Neural cell (in vitro differentiated cells): Measurements from ENCODE around the gene TMEM212. TPM values are rescaled to one million over a fixed set of nuclear protein-coding genes. Genes with fewer than 3 reads are reported as not detected.
A peak's percentile ranks its signal among the peaks of the same experiment; 100 is the strongest.
"Not testable (repeated sequence)": the region's sequence is repeated elsewhere in the genome, so short reads cannot be mapped to it uniquely, and the experiment has no call there.

ENCODE experiments used
- H2AFZ ChIP-seq: fragments of 200-600, 300-800 bp; sonication (generic), shearing (Covaris generic); 2 replicates; pipeline ENCODE4 v1.6.0; 2014; ENCODE audit warnings: low read depth, mild to moderate bottlenecking, antibody characterized with exemption, low read length, moderate library complexity
- H3F3A ChIP-seq: fragments of 200-600 bp; shearing (Covaris generic); 2 replicates; pipeline ENCODE4 v1.6.1; 2016; ENCODE audit warnings: mild to moderate bottlenecking, moderate library complexity, mixed read lengths, antibody characterized with exemption, low read length; ENCODE audit not compliant: insufficient read depth, poor library complexity, severe bottlenecking
- H3K27ac ChIP-seq: fragments of 200-600, 300-800 bp; sonication (generic), shearing (Covaris generic); 2 replicates; pipeline ENCODE4 v1.5.1; 2014; ENCODE audit warnings: mild to moderate bottlenecking, low read length, moderate library complexity
- H3K27me3 ChIP-seq: fragments of 300-800, 200-600 bp; sonication (generic), shearing (Covaris generic); 2 replicates; pipeline ENCODE4 v1.6.0; 2014; ENCODE audit warnings: mild to moderate bottlenecking, low read depth, low read length, moderate library complexity; ENCODE audit not compliant: insufficient read depth
- H3K36me3 ChIP-seq: fragments of 300-800, 200-600 bp; sonication (generic), shearing (Covaris generic); 2 replicates; pipeline ENCODE4 v1.5.1; 2014; ENCODE audit warnings: mild to moderate bottlenecking, antibody characterized with exemption, low read length, moderate library complexity; ENCODE audit not compliant: insufficient read depth
- H3K4me2 ChIP-seq: fragments of 300-800, 200-600 bp; sonication (generic), shearing (Covaris generic); 2 replicates; pipeline ENCODE4 v1.6.0; 2014; ENCODE audit warnings: mild to moderate bottlenecking, low read length
- H3K4me3 ChIP-seq: fragments of 300-800, 200-600 bp; sonication (generic), shearing (Covaris generic); 2 replicates; pipeline ENCODE4 v1.5.1; 2014; ENCODE audit warnings: mild to moderate bottlenecking, low read length, moderate library complexity
- H3K79me2 ChIP-seq: fragments of 200-600 bp; shearing (Covaris generic); replicated peaks from 2 replicates; pipeline ENCODE4 v1.6.0; 2014; ENCODE audit warnings: mild to moderate bottlenecking, low read length, moderate library complexity; ENCODE audit not compliant: insufficient read depth
- H3K9ac ChIP-seq: fragments of 300-800, 200-600 bp; sonication (generic), shearing (Covaris generic); 2 replicates; pipeline ENCODE4 v1.6.1; 2016; ENCODE audit warnings: mild to moderate bottlenecking, low read length, mixed read lengths
- H3K9me2 ChIP-seq: fragments of 200-600 bp; shearing (Covaris generic); 2 replicates; pipeline ENCODE4 v1.6.1; 2016; ENCODE audit warnings: mild to moderate bottlenecking, low read length, mixed read lengths; ENCODE audit not compliant: insufficient read depth
- H3K9me3 ChIP-seq: fragments of 200-600, 300-800 bp; sonication (generic), shearing (Covaris generic); 2 replicates; pipeline ENCODE4 v1.6.1; 2016; ENCODE audit warnings: mild to moderate bottlenecking, mixed run types, low read length, moderate library complexity, mixed read lengths
- H4K20me1 ChIP-seq: fragments of 200-600 bp; shearing (Covaris generic); 2 replicates; pipeline ENCODE4 v1.6.1; 2016; ENCODE audit warnings: mild to moderate bottlenecking, mixed run types; ENCODE audit not compliant: insufficient read depth
- EP300 ChIP-seq: fragments of 450-650 bp; conservative IDR thresholded peaks from 2 replicates; pipeline ENCODE4 v1.6.1; 2014; ENCODE audit warnings: antibody characterized with exemption, mild to moderate bottlenecking, moderate library complexity; ENCODE audit not compliant: poor library complexity, severe bottlenecking
- EZH2 ChIP-seq: fragments of 200-600, 300-800 bp; shearing (Covaris generic), sonication (generic); IDR thresholded peaks from 2 replicates; pipeline ENCODE4 v1.6.1; 2014; ENCODE audit warnings: antibody characterized with exemption, low read length, borderline replicate concordance, mild to moderate bottlenecking; ENCODE audit not compliant: insufficient read depth, poor library complexity, severe bottlenecking
- MXI1 ChIP-seq: fragments of 450-650 bp; conservative IDR thresholded peaks from 2 replicates; pipeline ENCODE4 v1.6.1; 2014; ENCODE audit warnings: antibody characterized with exemption, mild to moderate bottlenecking; ENCODE audit not compliant: poor library complexity, severe bottlenecking
- POLR2AphosphoS5 ChIP-seq: IDR thresholded peaks from 2 replicates; pipeline ENCODE4 v1.6.1; 2012
- RAD21 ChIP-seq: fragments of 450-650 bp; conservative IDR thresholded peaks from 2 replicates; pipeline ENCODE4 v1.6.1; 2014; ENCODE audit warnings: antibody characterized with exemption, mild to moderate bottlenecking, moderate library complexity
- REST ChIP-seq: IDR thresholded peaks from 2 replicates; pipeline ENCODE4 v1.6.1; 2012; ENCODE audit warnings: borderline replicate concordance
- SMC3 ChIP-seq: fragments of 450-650 bp; conservative IDR thresholded peaks from 2 replicates; pipeline ENCODE4 v1.6.1; 2014; ENCODE audit warnings: antibody characterized with exemption, mild to moderate bottlenecking, moderate library complexity; ENCODE audit not compliant: poor library complexity
- TAF1 ChIP-seq: IDR thresholded peaks from 2 replicates; pipeline ENCODE4 v1.6.1; 2012; ENCODE audit warnings: low read depth
- polyA plus RNA-seq: library from polyadenylated mRNA; depleted of rRNA; stranded (reverse); fragments of >200 nt; gene quantifications from 2 replicates; pipeline ENCODE4 v1.2.3, GENCODE V29; 2014
- TF ChIP-seq, protein P1 (sequence below): fragments of 450-650 bp; IDR thresholded peaks from 2 replicates; pipeline ENCODE4 v1.5.1; 2014; ENCODE audit warnings: antibody characterized with exemption, mild to moderate bottlenecking, moderate library complexity; ENCODE audit not compliant: poor library complexity, severe bottlenecking

TMEM212 gene
- polyA plus RNA-seq, 1 donor from 2014 or later, result not detected

DNA sequence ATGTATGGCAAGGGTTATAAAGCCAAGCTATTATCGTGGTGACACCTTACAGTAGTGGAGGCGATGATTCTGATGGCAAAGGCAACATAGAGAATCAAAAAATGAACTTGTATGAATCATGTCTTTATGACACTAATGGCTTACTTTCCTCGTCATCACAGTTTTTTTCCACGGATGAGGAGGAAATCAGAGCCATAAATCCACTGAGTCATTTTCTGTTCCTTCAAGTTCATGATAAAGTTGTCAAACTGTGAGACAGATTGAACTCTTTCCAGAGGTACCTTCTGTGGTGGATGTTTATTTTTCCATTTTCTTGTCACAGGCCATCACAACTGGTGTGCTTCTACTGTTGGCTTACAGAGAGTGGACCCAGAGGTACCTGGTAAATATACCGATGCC is 8.5 kb downstream of the TMEM212 start:
- Histone ChIP-seq H3K36me3 (no peaks in the 10 kb centered on the region), H3F3A (no peaks in the 10 kb centered on the region), H4K20me1 (no peaks in the 10 kb centered on the region), H3K79me2 (no peaks in the 10 kb centered on the region), H3K4me2 (no peak overlapping the region), H3K27ac (peak overlapping the region; percentile 22), H3K27me3 (no peaks in the 10 kb centered on the region), H2AFZ (no peak overlapping the region), H3K9me2 (no peaks in the 10 kb centered on the region), H3K9ac (no peak overlapping the region), H3K4me3 (no peak overlapping the region), H3K9me3 (no peaks in the 10 kb centered on the region)
- no peak for TF ChIP-seq EZH2
- TF ChIP-seq SMC3, result no peak
- no peak for TF ChIP-seq REST
- TF ChIP-seq, protein P1, sequence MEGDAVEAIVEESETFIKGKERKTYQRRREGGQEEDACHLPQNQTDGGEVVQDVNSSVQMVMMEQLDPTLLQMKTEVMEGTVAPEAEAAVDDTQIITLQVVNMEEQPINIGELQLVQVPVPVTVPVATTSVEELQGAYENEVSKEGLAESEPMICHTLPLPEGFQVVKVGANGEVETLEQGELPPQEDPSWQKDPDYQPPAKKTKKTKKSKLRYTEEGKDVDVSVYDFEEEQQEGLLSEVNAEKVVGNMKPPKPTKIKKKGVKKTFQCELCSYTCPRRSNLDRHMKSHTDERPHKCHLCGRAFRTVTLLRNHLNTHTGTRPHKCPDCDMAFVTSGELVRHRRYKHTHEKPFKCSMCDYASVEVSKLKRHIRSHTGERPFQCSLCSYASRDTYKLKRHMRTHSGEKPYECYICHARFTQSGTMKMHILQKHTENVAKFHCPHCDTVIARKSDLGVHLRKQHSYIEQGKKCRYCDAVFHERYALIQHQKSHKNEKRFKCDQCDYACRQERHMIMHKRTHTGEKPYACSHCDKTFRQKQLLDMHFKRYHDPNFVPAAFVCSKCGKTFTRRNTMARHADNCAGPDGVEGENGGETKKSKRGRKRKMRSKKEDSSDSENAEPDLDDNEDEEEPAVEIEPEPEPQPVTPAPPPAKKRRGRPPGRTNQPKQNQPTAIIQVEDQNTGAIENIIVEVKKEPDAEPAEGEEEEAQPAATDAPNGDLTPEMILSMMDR, result no peak
- no peak for TF ChIP-seq MXI1
- TF ChIP-seq TAF1, result no peak
- TF ChIP-seq POLR2AphosphoS5, result peak; percentile 52
- TF ChIP-seq RAD21, result no peak
- TF ChIP-seq EP300, result peak; percentile 86

GRCh38 chr3:171854649-171855305 is 11.6 kb downstream of the TMEM212 start:
- no peak overlapping the region for H3K4me3 ChIP-seq
- no peaks in the 10 kb centered on the region for H3K27me3 ChIP-seq
- no peak overlapping the region for H3K4me2 ChIP-seq
- H3K9me2 ChIP-seq, result no peaks in the 10 kb centered on the region
- H2AFZ ChIP-seq, result no peak overlapping the region
- no peaks in the 10 kb centered on the region for H3F3A ChIP-seq
- no peak overlapping the region for H3K9ac ChIP-seq
- H3K36me3 ChIP-seq, result no peaks in the 10 kb centered on the region
- no peaks in the 10 kb centered on the region for H3K79me2 ChIP-seq
- TF ChIP-seq REST (no peak), RAD21 (no peak), MXI1 (no peak), TAF1 (no peak), EP300 (no peak)
- TF ChIP-seq, protein P1, result no peak
- no peak overlapping the region for H3K27ac ChIP-seq
- no peaks in the 10 kb centered on the region for H3K9me3 ChIP-seq
- no peaks in the 10 kb centered on the region for H4K20me1 ChIP-seq

GRCh38 chr3:171858770-171859169 is 15.6 kb downstream of the TMEM212 start:
- not testable (repeated sequence) for H3K4me2 ChIP-seq, H3K9me3 ChIP-seq, H3K9ac ChIP-seq, H3K79me2 ChIP-seq, H3K36me3 ChIP-seq, H3F3A ChIP-seq, H3K27me3 ChIP-seq, H4K20me1 ChIP-seq, H3K4me3 ChIP-seq, H3K27ac ChIP-seq, H3K9me2 ChIP-seq, H2AFZ ChIP-seq
